K562 (cell line): Measurements from ENCODE around the gene ALDOB. TPM values are rescaled to one million over a fixed set of nuclear protein-coding genes. Genes with fewer than 3 reads are reported as not detected.

Experiments used
- ATF1 ChIP-seq, 2 experiments: fragments of 450-650 bp in 1 of 2; IDR thresholded peaks; 2 replicates each; pipeline ENCODE4 v1.6.1; 2016; ENCODE audit warnings: missing compliant biosample characterization in 1 of 2, missing genetic modification characterization in 1 of 2
- BRF1 ChIP-seq: IDR thresholded peaks from 3 replicates; pipeline ENCODE4 v1.6.1; 2011; ENCODE audit warnings: borderline replicate concordance, mild to moderate bottlenecking; ENCODE audit not compliant: insufficient read length; ENCODE audit errors: extremely low read depth
- C11orf30 ChIP-seq: fragments of 450-650 bp; IDR thresholded peaks from 2 replicates; pipeline ENCODE4 v1.6.1; 2016; ENCODE audit warnings: low read depth, mild to moderate bottlenecking
- CBFB ChIP-seq: sonication (generic); formaldehyde crosslinking; IDR thresholded peaks from 2 replicates; pipeline ENCODE4 v1.4.0; 2020; ENCODE audit warnings: mild to moderate bottlenecking, missing genetic modification reagents
- DPF2 ChIP-seq: fragments of 450-650 bp; IDR thresholded peaks from 2 replicates; pipeline ENCODE4 v1.6.1; 2016
- ID3 ChIP-seq, 2 experiments: fragments of 250-450 bp in 1 of 2; fragments of 450-650 bp in 1 of 2; sonication (Bioruptor Pico) in 1 of 2; IDR thresholded peaks; 2 replicates each; pipeline versions ENCODE4 v1.6.1 to v1.8.0; 2016 to 2021; ENCODE audit warnings: mild to moderate bottlenecking in 2 of 2, moderate library complexity in 2 of 2, missing compliant biosample characterization in 1 of 2, missing genetic modification characterization in 1 of 2
- LEF1 ChIP-seq: fragments of 450-650 bp; IDR thresholded peaks from 2 replicates; pipeline ENCODE4 v1.6.1; 2016; ENCODE audit warnings: mild to moderate bottlenecking
- MAFF ChIP-seq: IDR thresholded peaks from 2 replicates; pipeline ENCODE4 v1.6.1; 2012; ENCODE audit warnings: low read length, improper control_type of control experiment
- MEF2D ChIP-seq: conservative IDR thresholded peaks from 2 replicates; pipeline ENCODE4 v1.6.1; 2016; ENCODE audit warnings: low read depth, missing genetic modification characterization, missing compliant biosample characterization
- MEIS2 ChIP-seq: fragments of 450-650 bp; IDR thresholded peaks from 2 replicates; pipeline ENCODE4 v1.6.1; 2014; ENCODE audit warnings: mild to moderate bottlenecking; ENCODE audit not compliant: partially characterized antibody
- MTA3 ChIP-seq: fragments of 450-650 bp; formaldehyde crosslinking; IDR thresholded peaks from 2 replicates; pipeline ENCODE4 v1.6.1; 2017; ENCODE audit warnings: mild to moderate bottlenecking, borderline replicate concordance
- NR2C1 ChIP-seq, 2 experiments: fragments of 450-650 bp; IDR thresholded peaks; 2 replicates each; pipeline ENCODE4 v1.6.1; 2017; ENCODE audit warnings: mild to moderate bottlenecking in 2 of 2, antibody characterized with exemption in 1 of 2, inconsistent platforms in 1 of 2, missing compliant biosample characterization in 1 of 2, missing genetic modification characterization in 1 of 2
- NR2C2 ChIP-seq, 2 experiments: fragments of 200-800 bp in 1 of 2; sonication (Bioruptor generic) in 1 of 2; sonication (generic) in 1 of 2; formaldehyde crosslinking in 1 of 2; IDR thresholded peaks; 2 replicates each; pipeline versions ENCODE4 v1.6.1 to v1.8.0; 2016 to 2022; ENCODE audit warnings: mild to moderate bottlenecking in 1 of 2, missing compliant biosample characterization in 1 of 2, missing genetic modification characterization in 1 of 2, missing genetic modification reagents in 1 of 2
- RCOR1 ChIP-seq, 2 experiments: IDR thresholded peaks; 2 replicates each; pipeline ENCODE4 v1.6.1; 2012; ENCODE audit warnings: low read depth in 2 of 2, low read length in 2 of 2, borderline replicate concordance in 1 of 2, improper control_type of control experiment in 1 of 2
- SLC30A9 ChIP-seq: fragments of 250-450 bp; sonication (Bioruptor Pico); IDR thresholded peaks from 2 replicates; pipeline ENCODE4 v1.8.0; 2022; ENCODE audit warnings: mild to moderate bottlenecking, moderate library complexity
- SMARCA4 ChIP-seq: fragments of 450-650 bp; IDR thresholded peaks from 2 replicates; pipeline ENCODE4 v1.6.1; 2016
- TAF9B ChIP-seq: fragments of 450-650 bp; IDR thresholded peaks from 2 replicates; pipeline ENCODE4 v1.6.1; 2018; ENCODE audit warnings: mild to moderate bottlenecking; ENCODE audit not compliant: partially characterized antibody
- YY1 ChIP-seq, 3 experiments: IDR thresholded peaks; 2 replicates each; pipeline ENCODE4 v1.6.1; 2011; ENCODE audit warnings: low read length in 2 of 3, mild to moderate bottlenecking in 2 of 3, moderate library complexity in 2 of 3, borderline replicate concordance in 1 of 3, control low read depth in 1 of 3, low read depth in 1 of 3; ENCODE audit not compliant: insufficient read depth in 3 of 3, insufficient replicate concordance in 2 of 3, control insufficient read depth in 1 of 3, insufficient read length in 1 of 3; ENCODE audit errors: extremely low read depth in 1 of 3
- ZNF121 ChIP-seq: sonication (generic); formaldehyde crosslinking; conservative IDR thresholded peaks from 2 replicates; pipeline ENCODE4 v1.8.0; 2022; ENCODE audit warnings: missing genetic modification reagents
- ZNF232 ChIP-seq: sonication (generic); formaldehyde crosslinking; IDR thresholded peaks from 2 replicates; pipeline ENCODE4 v1.8.0; 2022; ENCODE audit warnings: mild to moderate bottlenecking, missing genetic modification reagents
- ZNF316 ChIP-seq: fragments of 450-650 bp; IDR thresholded peaks from 2 replicates; pipeline ENCODE4 v1.6.1; 2016
- ZNF592 ChIP-seq: fragments of 450-650 bp; IDR thresholded peaks from 2 replicates; pipeline ENCODE4 v1.6.1; 2017; ENCODE audit warnings: antibody characterized with exemption, mild to moderate bottlenecking
- polyA plus RNA-seq, 8 experiments: library from polyadenylated mRNA; depleted of rRNA in 4 of 8; stranded (reverse) in 5 of 8; unstranded in 3 of 8; fragments of >200 nt; fragmentation: Nextera tagmentation in 2 of 8; fragmentation: Illumina TruSeq in 1 of 8; extraction: Ambion mirVana in 2 of 8; extraction: Trizol in 1 of 8; gene quantifications; 2 replicates each; pipeline versions ENCODE4 v1.2.1 to v1.2.3, GENCODE V29; 2011 to 2014; ENCODE audit warnings: inconsistent platforms in 1 of 8, missing spikeins in 1 of 8
- total RNA-seq, 7 experiments: library from RNA; depleted of rRNA in 6 of 7; stranded (reverse); fragments of >200 nt in 6 of 7; fragmentation: Illumina TruSeq in 2 of 7; extraction: Trizol in 2 of 7; gene quantifications; 2 replicates each; pipeline versions ENCODE4 v1.2.1 to v1.2.3, GENCODE V29; 2011 to 2021; ENCODE audit warnings: low replicate concordance in 1 of 7
- TF ChIP-seq, protein P1 (sequence below): fragments of 250-450 bp; sonication (Bioruptor Pico); IDR thresholded peaks from 2 replicates; pipeline ENCODE4 v1.4.0; 2020; ENCODE audit warnings: mild to moderate bottlenecking, moderate library complexity

The ALDOB gene
- total and polyA plus RNA-seq, 9 of the 15 experiments (the other 6 are each of a cell fraction or from before 2014, with no cell fraction given): 0.80 TPM; not detected in 8

DNA sequence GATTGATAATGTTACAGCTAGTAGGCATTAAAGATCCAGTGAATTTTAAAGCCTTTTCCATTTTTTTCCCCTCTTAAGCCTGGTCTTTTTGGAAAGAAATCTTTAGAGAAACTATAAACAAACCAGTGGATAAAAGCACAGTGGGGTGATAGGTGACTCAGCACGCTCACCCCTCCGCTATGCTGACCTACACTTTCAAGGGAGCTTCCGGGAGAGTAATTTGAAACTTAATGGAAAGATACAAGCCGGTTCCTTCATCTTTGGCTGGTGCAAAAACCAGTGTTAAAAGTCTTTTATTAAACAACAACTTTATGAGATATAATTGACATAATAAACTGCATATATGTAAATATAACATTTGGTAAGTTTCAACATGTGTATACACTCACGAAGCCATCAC lies 27.0 kb upstream of the ALDOB start (continued):
- no peak for TF ChIP-seq ZNF232 (CRISPR knock-in tag)
- TF ChIP-seq ZNF121 (CRISPR knock-in tag): no peak
- TF ChIP-seq NR2C1 (IDR thresholded peaks at IDR 0.05): no peak
- TF ChIP-seq NR2C1 (tag; IDR thresholded peaks at IDR 0.05): no peak
- no peak for TF ChIP-seq BRF1
- TF ChIP-seq, protein P1, sequence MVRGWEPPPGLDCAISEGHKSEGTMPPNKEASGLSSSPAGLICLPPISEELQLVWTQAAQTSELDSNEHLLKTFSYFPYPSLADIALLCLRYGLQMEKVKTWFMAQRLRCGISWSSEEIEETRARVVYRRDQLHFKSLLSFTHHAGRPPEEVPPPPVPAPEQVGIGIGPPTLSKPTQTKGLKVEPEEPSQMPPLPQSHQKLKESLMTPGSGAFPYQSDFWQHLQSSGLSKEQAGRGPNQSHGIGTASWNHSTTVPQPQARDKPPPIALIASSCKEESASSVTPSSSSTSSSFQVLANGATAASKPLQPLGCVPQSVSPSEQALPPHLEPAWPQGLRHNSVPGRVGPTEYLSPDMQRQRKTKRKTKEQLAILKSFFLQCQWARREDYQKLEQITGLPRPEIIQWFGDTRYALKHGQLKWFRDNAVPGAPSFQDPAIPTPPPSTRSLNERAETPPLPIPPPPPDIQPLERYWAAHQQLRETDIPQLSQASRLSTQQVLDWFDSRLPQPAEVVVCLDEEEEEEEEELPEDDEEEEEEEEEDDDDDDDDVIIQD (CRISPR knock-in tag): no peak
- TF ChIP-seq C11orf30: peak; percentile 83
- peak in 1 of 2 experiments; percentile 65; a peak in 1 of 4 replicates for TF ChIP-seq RCOR1 (IDR thresholded peaks at IDR 0.05; ENCODE audit: borderline replicate concordance in 1 of 2, low read depth in 2 of 2, low read length in 2 of 2)
- TF ChIP-seq CBFB (CRISPR knock-in tag): no peak
- TF ChIP-seq SLC30A9 (CRISPR knock-in tag): no peak
- TF ChIP-seq ATF1 (CRISPR knock-in tag; IDR thresholded peaks at IDR 0.05): no peak
- TF ChIP-seq ATF1 (tag; IDR thresholded peaks at IDR 0.05): no peak
- TF ChIP-seq DPF2: peak; percentile 79
- TF ChIP-seq YY1 (IDR thresholded peaks at IDR 0.05; ENCODE audit: borderline replicate concordance in 1 of 3, control insufficient read depth in 1 of 3, extremely low read depth in 1 of 3, insufficient read depth in 3 of 3, insufficient read length in 1 of 3, insufficient replicate concordance in 2 of 3, low read depth in 1 of 3, low read length in 2 of 3): no peak
- TF ChIP-seq TAF9B: no peak
- no peak for TF ChIP-seq MEIS2
- TF ChIP-seq MEF2D (tag): no peak
- TF ChIP-seq NR2C2 (CRISPR knock-in tag; IDR thresholded peaks at IDR 0.05): no peak
- TF ChIP-seq NR2C2 (tag; IDR thresholded peaks at IDR 0.05): peak; percentile 44; the same call in 1 of the 2 replicates
- TF ChIP-seq ZNF592: 0 out of 2 replicates have a peak, but pooled peaks have one; percentile 15
- TF ChIP-seq MAFF: peak; percentile 88
- TF ChIP-seq ZNF316: peak; percentile 68
- peak; percentile 79 for TF ChIP-seq SMARCA4
- TF ChIP-seq ID3 (CRISPR knock-in tag; IDR thresholded peaks at IDR 0.05): no peak
- TF ChIP-seq ID3 (tag; IDR thresholded peaks at IDR 0.05): no peak
- no peak for TF ChIP-seq MTA3
- TF ChIP-seq LEF1: peak; percentile 52
